Kidney epithelial cell (primary cell): ENCODE data around the gene DNPEP. TPM values are rescaled to one million over a fixed set of nuclear protein-coding genes. Genes with fewer than 3 reads are reported as not detected.
"Not testable (repeated sequence)": the region's sequence is repeated elsewhere in the genome, so short reads cannot be mapped to it uniquely, and the experiment has no call there.

Experiments
- DNase-seq: peaks from one replicate; pipeline ENCODE4 v3.0.0-alpha.2; 2010; ENCODE audit warnings: low read depth
- H3K27me3 ChIP-seq: 2 replicates; pipeline ENCODE4 v1.6.0; 2011; ENCODE audit warnings: low read length; ENCODE audit not compliant: control insufficient read depth, insufficient read depth
- H3K36me3 ChIP-seq: 2 replicates; pipeline ENCODE4 v1.5.1; 2011; ENCODE audit warnings: low read length; ENCODE audit not compliant: control insufficient read depth, insufficient read depth
- H3K4me3 ChIP-seq: 2 replicates; pipeline ENCODE4 v1.5.1; 2011; ENCODE audit warnings: low read depth, mild to moderate bottlenecking, control low read depth, low read length
- CTCF ChIP-seq: IDR thresholded peaks from 2 replicates; pipeline ENCODE4 v1.5.1; 2011; ENCODE audit warnings: mild to moderate bottlenecking, moderate library complexity, low read length, control low read depth, inconsistent platforms; ENCODE audit not compliant: insufficient read depth, poor library complexity, severe bottlenecking
- total RNA-seq: library from RNA; depleted of rRNA; stranded (reverse); fragments of >200 nt; gene quantifications from 2 replicates; pipeline ENCODE4 v1.2.3, GENCODE V29; 2015

The DNPEP gene
- total RNA-seq, 1 donor from 2014 or later, result 50.2 TPM

GRCh38 chr2:219409619-219410018 lies 21.9 kb upstream of the DNPEP start:
- no peaks in the 10 kb centered on the region for H3K36me3 ChIP-seq
- TF ChIP-seq CTCF, result no peak
- no peak for DNase-seq

GRCh38 chr2:219408631-219409030 lies 20.9 kb upstream of the DNPEP start:
- H3K27me3 ChIP-seq, result peaks cover 6% of the 10 kb centered on the region
- H3K4me3 ChIP-seq, result no peak overlapping the region
- TF ChIP-seq CTCF, result no peak
- H3K36me3 ChIP-seq, result no peaks in the 10 kb centered on the region
- DNase-seq, result no peak

More at GRCh38 chr2:219409619-219410018, 21.9 kb upstream of the DNPEP start:
- Histone ChIP-seq H3K27me3 (peaks cover 8% of the 10 kb centered on the region), H3K4me3 (no peak overlapping the region)

GRCh38 chr2:219408204-219408603 lies 20.5 kb upstream of the DNPEP start:
- Histone ChIP-seq H3K36me3 (no peaks in the 10 kb centered on the region), H3K4me3 (no peak overlapping the region), H3K27me3 (peaks cover 6% of the 10 kb centered on the region)
- DNase-seq, result no peak
- TF ChIP-seq CTCF, result no peak

GRCh38 chr2:219407343-219407742 lies 19.6 kb upstream of the DNPEP start:
- H3K27me3 ChIP-seq, H3K36me3 ChIP-seq, DNase-seq, H3K4me3 ChIP-seq: not testable (repeated sequence)

- Histone ChIP-seq H3K27me3 (peaks cover 6% of the 10 kb centered on the region), H3K36me3 (no peaks in the 10 kb centered on the region), H3K4me3 (no peak overlapping the region)
- no peak for TF ChIP-seq CTCF
- DNase-seq, result peak; percentile 31
Measured at GRCh38 chr2:219406861-219407230, 19.1 kb upstream of the DNPEP start.

GRCh38 chr2:219405958-219406860 lies 18.5 kb upstream of the DNPEP start:
- H3K36me3 ChIP-seq, result no peaks in the 10 kb centered on the region
- peaks cover 6% of the 10 kb centered on the region for H3K27me3 ChIP-seq
- no peak overlapping the region for H3K4me3 ChIP-seq
- DNase-seq, result no peak
- no peak for TF ChIP-seq CTCF
